GM19351 (cell line): Measurements from ENCODE around the gene PSMD1.
A peak's percentile ranks its signal among the peaks of the same experiment; 100 is the strongest.
"Not testable (repeated sequence)": the region's sequence is repeated elsewhere in the genome, so short reads cannot be mapped to it uniquely, and the experiment has no call there.

Experiments used
- ATAC-seq: cut with Tn5 transposase; IDR thresholded peaks from one replicate; pipeline ENCODE4 v1.9.1; 2021; ENCODE audit warnings: mild to moderate bottlenecking, moderate library complexity; ENCODE audit not compliant: unreplicated experiment

The PSMD1 gene

GRCh38 chr2:231052494-231053451, 3.9 kb upstream of the PSMD1 start:
- ATAC-seq, result peak; percentile 72

- no peak for ATAC-seq
These were observed 2.8 kb upstream of the PSMD1 start for GRCh38 chr2:231053846-231054245.

- ATAC-seq, result no peak
These were observed 923 bp downstream of the PSMD1 start for GRCh38 chr2:231057590-231057989.

- no peak for ATAC-seq
These were observed 2.3 kb downstream of the PSMD1 start for GRCh38 chr2:231058761-231059550.

GRCh38 chr2:231059756-231060155, 3.1 kb downstream of the PSMD1 start:
- no peak for ATAC-seq

GRCh38 chr2:231062776-231063175, 6.1 kb downstream of the PSMD1 start:
- no peak for ATAC-seq

- no peak for ATAC-seq
These were observed 6.7 kb downstream of the PSMD1 start for GRCh38 chr2:231063347-231063746.

- no peak for ATAC-seq
These were observed 9.3 kb downstream of the PSMD1 start for GRCh38 chr2:231065966-231066365.

- ATAC-seq, result not testable (repeated sequence)
These were observed 10.9 kb downstream of the PSMD1 start for GRCh38 chr2:231067531-231067930.

- ATAC-seq, result no peak
These were observed 12.0 kb downstream of the PSMD1 start for GRCh38 chr2:231068525-231069222.

GRCh38 chr2:231069379-231070054, 12.8 kb downstream of the PSMD1 start:
- no peak for ATAC-seq

- ATAC-seq, result no peak
These were observed 27.9 kb downstream of the PSMD1 start for GRCh38 chr2:231084565-231084964.

- no peak for ATAC-seq
These were observed 32.1 kb downstream of the PSMD1 start for GRCh38 chr2:231088754-231089153.

GRCh38 chr2:231093933-231094332, 37.3 kb downstream of the PSMD1 start:
- no peak for ATAC-seq

GRCh38 chr2:231094736-231095346, 38.2 kb downstream of the PSMD1 start:
- no peak for ATAC-seq

- ATAC-seq, result no peak
These were observed 43.3 kb downstream of the PSMD1 start for GRCh38 chr2:231099918-231100317.

GRCh38 chr2:231100321-231100720, 43.7 kb downstream of the PSMD1 start:
- ATAC-seq, result not testable (repeated sequence)

- ATAC-seq, result no peak
These were observed 44.3 kb downstream of the PSMD1 start for GRCh38 chr2:231100990-231101389.

GRCh38 chr2:231102772-231103171, 46.1 kb downstream of the PSMD1 start:
- ATAC-seq, result no peak

- no peak for ATAC-seq
These were observed 47.5 kb downstream of the PSMD1 start for GRCh38 chr2:231104115-231104713.
